Naive B cell (primary cell): ENCODE measurements around the gene INF2. TPM values are rescaled to one million over a fixed set of nuclear protein-coding genes. Genes with fewer than 3 reads are reported as not detected.
"Not testable (repeated sequence)": the region's sequence is repeated elsewhere in the genome, so short reads cannot be mapped to it uniquely, and the experiment has no call there.

Source experiments
- ATAC-seq, 2 donors: fragments of 150-1000 bp; cut with Tn5 transposase; 2 replicates each; pipeline ENCODE4 v1.10.0; 2021; ENCODE audit warnings: low read depth in 2 of 2, mild to moderate bottlenecking in 2 of 2, moderate library complexity in 2 of 2
- DNase-seq: peaks from one replicate; pipeline ENCODE4 v3.0.0; 2022
- H3K27ac Mint-ChIP-seq, 6 donors: one replicate each; pipeline ENCODE4 v1.8.0; 2020 to 2022; ENCODE audit warnings: mild to moderate bottlenecking in 6 of 6, mixed read lengths in 6 of 6, moderate library complexity in 5 of 6, inconsistent platforms in 2 of 6
- H3K27me3 Mint-ChIP-seq, 3 donors: one replicate each; pipeline ENCODE4 v1.8.0; 2021 to 2022; ENCODE audit warnings: mixed read lengths in 3 of 3, mild to moderate bottlenecking in 1 of 3
- H3K36me3 Mint-ChIP-seq, 2 donors: one replicate each; pipeline ENCODE4 v1.8.0; 2020 to 2022; ENCODE audit warnings: mixed read lengths in 2 of 2, inconsistent platforms in 1 of 2, mild to moderate bottlenecking in 1 of 2
- H3K4me1 Mint-ChIP-seq, 3 donors: one replicate each; pipeline ENCODE4 v1.8.0; 2020 to 2022; ENCODE audit warnings: mixed read lengths in 3 of 3, inconsistent platforms in 1 of 3, mild to moderate bottlenecking in 1 of 3, moderate library complexity in 1 of 3
- H3K4me3 Mint-ChIP-seq, 8 donors: one replicate each; pipeline ENCODE4 v1.8.0; 2020 to 2022; ENCODE audit warnings: mild to moderate bottlenecking in 8 of 8, mixed read lengths in 8 of 8, moderate library complexity in 8 of 8, inconsistent platforms in 2 of 8
- H3K9me3 Mint-ChIP-seq, 7 donors: one replicate each; pipeline ENCODE4 v1.8.0; 2020 to 2022; ENCODE audit warnings: mixed read lengths in 7 of 7, mild to moderate bottlenecking in 5 of 7, inconsistent platforms in 2 of 7, moderate library complexity in 1 of 7
- polyA plus RNA-seq, 6 donors: library from polyadenylated mRNA; unstranded; fragments of 300-500 nt; fragmentation: Illumina TruSeq; gene quantifications; one replicate each; pipeline ENCODE4 v1.2.3, GENCODE V29; 2021; ENCODE audit warnings: low read depth in 6 of 6

INF2 gene
- polyA plus RNA-seq, 6 donors from 2014 or later: 2.8 to 10.2 (median 5.5) TPM

DNA sequence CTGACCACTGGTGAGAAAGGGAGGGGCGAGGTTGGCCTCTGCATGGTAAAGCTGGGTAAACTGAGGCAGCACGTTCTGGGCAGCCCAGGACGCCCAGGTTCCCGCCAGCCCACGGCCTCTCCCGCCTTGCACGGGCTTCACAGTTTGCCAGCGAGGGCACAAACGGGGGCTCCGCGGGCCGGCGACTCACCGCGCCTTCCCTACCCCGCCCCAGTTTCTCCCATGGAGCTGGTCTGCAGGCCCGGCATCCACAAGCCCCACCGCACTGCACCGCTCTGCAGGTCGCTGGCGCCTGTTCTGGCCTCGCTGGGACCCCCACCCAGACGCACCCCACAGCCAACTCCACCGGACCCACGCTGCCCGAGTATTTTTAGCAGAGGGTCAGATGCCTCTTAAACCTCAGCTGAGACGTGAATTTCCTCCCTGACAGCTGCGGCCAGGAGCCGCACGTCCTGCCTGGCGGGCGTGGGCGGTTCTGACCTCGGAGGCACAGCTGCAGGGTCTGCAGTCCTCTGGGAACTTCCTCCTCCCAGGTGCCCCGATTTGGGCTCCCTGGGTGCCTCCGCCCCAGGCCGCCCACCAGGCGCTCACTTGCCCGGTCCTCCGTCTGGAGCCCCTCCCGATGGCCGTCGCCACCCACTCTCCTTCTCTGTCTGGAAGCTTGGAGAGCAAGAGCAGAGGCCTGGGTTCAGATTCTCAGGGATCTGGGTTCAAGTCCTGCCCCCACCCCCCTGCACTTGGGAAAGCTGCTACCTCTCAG is 29.5 kb upstream of the INF2 start:
- peak; percentile 64 for DNase-seq
- no peak for ATAC-seq
- Mint-ChIP-seq H3K4me3 (peak overlapping the region; percentile 70 to 91 (median 88)), H3K9me3 (no peaks in the 10 kb centered on the region), H3K36me3 (no peaks in the 10 kb centered on the region), H3K27ac (peak overlapping the region; percentile 96 to 100 (median 100)), H3K27me3 (no peaks in the 10 kb centered on the region), H3K4me1 (peaks cover 59 to 96% (median 88%) of the 10 kb centered on the region in 3 donors)

- H3K36me3 Mint-ChIP-seq: no peaks in the 10 kb centered on the region
- peaks cover 62 to 98% (median 90%) of the 10 kb centered on the region in 3 donors for H3K4me1 Mint-ChIP-seq
- H3K27me3 Mint-ChIP-seq: no peaks in the 10 kb centered on the region
- H3K9me3 Mint-ChIP-seq: no peaks in the 10 kb centered on the region
- H3K4me3 Mint-ChIP-seq: peak overlapping the region; percentile 70 to 91 (median 88)
- H3K27ac Mint-ChIP-seq: peak overlapping the region; percentile 96 to 100 (median 100)
- ATAC-seq (peak; percentile 37 to 46), DNase-seq (peak; percentile 93)
Measured at GRCh38 chr14:104660597-104660996, 28.8 kb upstream of the INF2 start.

GRCh38 chr14:104661086-104661485 is 28.3 kb upstream of the INF2 start:
- H3K4me3 Mint-ChIP-seq: peak overlapping the region; percentile 70 to 91 (median 87)

GRCh38 chr14:104661528-104662157 is 27.8 kb upstream of the INF2 start:
- not testable (repeated sequence) for H3K9me3 Mint-ChIP-seq, H3K36me3 Mint-ChIP-seq, H3K27me3 Mint-ChIP-seq
- ATAC-seq: peak; percentile 7 to 19
- H3K4me1 Mint-ChIP-seq: peaks cover 53 to 94% (median 90%) of the 10 kb centered on the region in 3 donors
- H3K27ac Mint-ChIP-seq: peak overlapping the region; percentile 96 to 100 (median 99)
- DNase-seq: peak; percentile 56
- H3K4me3 Mint-ChIP-seq: peak overlapping the region; percentile 23 to 91 (median 87)

More at GRCh38 chr14:104661086-104661485, 28.3 kb upstream of the INF2 start:
- DNase-seq (no peak), ATAC-seq (no peak)
- no peaks in the 10 kb centered on the region for H3K36me3 Mint-ChIP-seq
- H3K9me3 Mint-ChIP-seq: no peaks in the 10 kb centered on the region
- peak overlapping the region; percentile 96 to 100 (median 100) for H3K27ac Mint-ChIP-seq
- no peaks in the 10 kb centered on the region for H3K27me3 Mint-ChIP-seq
- H3K4me1 Mint-ChIP-seq: peaks cover 59 to 96% (median 90%) of the 10 kb centered on the region in 3 donors

DNA sequence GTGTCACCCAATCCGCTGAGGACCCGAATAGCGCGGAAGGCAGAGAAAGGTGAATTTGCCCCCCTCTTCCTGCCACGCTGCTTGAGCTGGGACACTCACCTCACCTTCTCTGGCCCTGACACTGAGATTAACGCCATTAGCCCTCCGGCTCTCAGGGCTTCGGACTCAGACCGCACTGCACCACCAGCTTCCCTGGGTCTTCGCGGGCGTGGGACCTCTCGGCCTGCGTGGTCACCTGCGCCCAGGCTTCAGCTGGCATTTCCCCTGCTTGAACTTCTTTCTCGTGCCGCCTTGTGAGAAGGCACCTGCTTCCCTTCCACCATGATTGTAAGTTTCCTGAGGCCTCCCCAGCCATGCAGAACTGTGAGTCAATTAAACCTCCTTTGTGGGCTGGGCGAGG is 26.9 kb upstream of the INF2 start:
- ATAC-seq, H3K9me3 Mint-ChIP-seq, H3K36me3 Mint-ChIP-seq, H3K27me3 Mint-ChIP-seq: not testable (repeated sequence)
- peak; percentile 34 for DNase-seq
- H3K27ac Mint-ChIP-seq: peak overlapping the region; percentile 81 to 100 (median 92)
- H3K4me1 Mint-ChIP-seq: peaks cover 51 to 86% (median 82%) of the 10 kb centered on the region in 3 donors
- peak overlapping the region in 7 of 8 donors; percentile 20 to 77 (median 51) for H3K4me3 Mint-ChIP-seq

- Mint-ChIP-seq H3K4me3 (peak overlapping the region in 5 of 8 donors; percentile 27 to 77 (median 35)), H3K9me3 (no peaks in the 10 kb centered on the region), H3K4me1 (peaks cover 37 to 70% (median 66%) of the 10 kb centered on the region in 3 donors), H3K27ac (peak overlapping the region in 4 of 6 donors; percentile 39 to 96 (median 70)), H3K36me3 (no peaks in the 10 kb centered on the region), H3K27me3 (no peaks in the 10 kb centered on the region)
- DNase-seq (no peak), ATAC-seq (no peak)
Measured at GRCh38 chr14:104664107-104664506, 25.3 kb upstream of the INF2 start.

- peaks cover 38 to 65% (median 61%) of the 10 kb centered on the region in 3 donors for H3K4me1 Mint-ChIP-seq
- H3K27ac Mint-ChIP-seq: peak overlapping the region; percentile 20 to 96 (median 94)
- peak overlapping the region in 6 of 8 donors; percentile 26 to 88 (median 50) for H3K4me3 Mint-ChIP-seq
- H3K27me3 Mint-ChIP-seq: no peaks in the 10 kb centered on the region
- ATAC-seq (no peak), DNase-seq (no peak)
- no peaks in the 10 kb centered on the region for H3K36me3 Mint-ChIP-seq
- no peaks in the 10 kb centered on the region for H3K9me3 Mint-ChIP-seq
Measured at GRCh38 chr14:104664588-104664987, 24.8 kb upstream of the INF2 start.

DNA sequence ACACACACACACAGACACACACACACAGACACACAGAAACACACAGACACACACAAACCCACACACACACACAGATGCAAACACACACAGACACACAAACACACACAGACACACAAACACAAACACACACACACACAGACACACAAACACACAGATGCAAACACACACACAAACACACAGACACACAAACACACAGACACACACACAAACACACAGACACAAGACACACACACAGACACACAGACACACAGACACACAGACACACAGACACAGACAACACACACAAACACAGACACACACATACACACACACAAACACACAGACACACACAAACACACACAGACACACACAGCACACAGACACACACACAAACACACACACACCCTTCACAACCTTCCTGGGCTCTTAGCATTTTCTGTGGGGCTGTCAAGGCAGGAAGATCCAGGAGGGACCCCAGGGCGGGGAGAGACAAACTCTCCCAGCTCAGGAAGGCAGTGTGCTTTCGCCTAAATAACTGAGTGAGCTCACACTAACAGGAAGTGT is 24.2 kb upstream of the INF2 start:
- H3K9me3 Mint-ChIP-seq: no peaks in the 10 kb centered on the region
- H3K4me1 Mint-ChIP-seq: peaks cover 40 to 65% (median 55%) of the 10 kb centered on the region in 3 donors
- H3K27me3 Mint-ChIP-seq: no peaks in the 10 kb centered on the region
- H3K27ac Mint-ChIP-seq: peak overlapping the region; percentile 92 to 96 (median 95)
- no peak for DNase-seq
- peak; percentile 3 for ATAC-seq
- no peaks in the 10 kb centered on the region for H3K36me3 Mint-ChIP-seq
- H3K4me3 Mint-ChIP-seq: peak overlapping the region in 7 of 8 donors; percentile 64 to 88 (median 74)

DNA sequence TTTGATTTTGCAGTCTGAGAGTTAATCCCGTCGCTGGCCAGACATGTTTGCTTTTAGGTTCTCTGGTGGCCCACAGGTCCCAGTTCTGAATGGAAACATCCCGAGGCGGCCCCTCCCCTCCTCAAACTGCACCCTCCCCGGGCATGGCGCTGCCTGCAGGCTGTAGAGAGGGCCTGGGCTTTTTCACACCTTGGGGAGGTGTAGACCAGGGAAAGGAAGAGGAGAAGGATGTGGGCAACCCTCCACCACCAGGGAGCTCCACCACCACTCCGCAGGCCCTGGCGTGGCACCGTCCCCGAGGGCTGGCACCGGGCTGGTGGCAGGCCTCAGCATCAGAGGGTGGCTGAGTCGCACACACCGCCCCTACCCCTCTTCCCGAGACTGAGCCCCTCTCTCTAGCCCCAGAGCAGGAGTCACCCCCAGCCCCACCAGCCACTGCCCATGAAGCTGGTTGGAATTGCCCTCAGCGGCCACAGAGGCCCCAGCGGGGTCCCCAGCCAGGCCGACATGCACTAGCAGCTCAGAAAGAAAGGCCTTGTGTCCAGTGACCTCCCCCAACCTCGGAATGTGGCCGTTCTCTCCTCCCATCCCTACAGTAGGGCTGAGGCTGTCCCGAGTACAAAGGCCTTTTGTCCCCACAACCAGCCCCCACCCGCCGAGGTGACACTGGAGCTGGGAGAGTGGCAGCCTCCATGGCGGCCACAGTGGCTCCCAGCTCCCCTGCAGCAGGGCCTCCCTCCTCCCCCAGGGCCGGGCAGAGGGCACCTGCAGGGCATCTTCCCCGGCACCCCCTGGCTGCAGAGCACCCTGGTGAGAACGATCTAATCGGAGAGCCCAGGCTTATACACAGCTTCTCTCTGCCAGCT is 23.5 kb upstream of the INF2 start:
- Mint-ChIP-seq H3K27me3 (no peaks in the 10 kb centered on the region), H3K4me1 (peaks cover 33 to 59% (median 48%) of the 10 kb centered on the region in 3 donors), H3K36me3 (no peaks in the 10 kb centered on the region), H3K27ac (peak overlapping the region in 5 of 6 donors; percentile 92 to 96 (median 95)), H3K4me3 (peak overlapping the region in 7 of 8 donors; percentile 64 to 88 (median 74)), H3K9me3 (no peaks in the 10 kb centered on the region)
- DNase-seq (no peak), ATAC-seq (peak; percentile 42 to 55)

GRCh38 chr14:104666523-104666895 is 22.9 kb upstream of the INF2 start:
- DNase-seq, ATAC-seq, H3K27me3 Mint-ChIP-seq, H3K36me3 Mint-ChIP-seq, H3K9me3 Mint-ChIP-seq: not testable (repeated sequence)
- Mint-ChIP-seq H3K4me3 (peak overlapping the region in 2 of 8 donors; percentile 28 to 35), H3K4me1 (peaks cover 29 to 53% (median 42%) of the 10 kb centered on the region in 3 donors), H3K27ac (peak overlapping the region in 3 of 6 donors; percentile 7 to 96 (median 70))

DNA sequence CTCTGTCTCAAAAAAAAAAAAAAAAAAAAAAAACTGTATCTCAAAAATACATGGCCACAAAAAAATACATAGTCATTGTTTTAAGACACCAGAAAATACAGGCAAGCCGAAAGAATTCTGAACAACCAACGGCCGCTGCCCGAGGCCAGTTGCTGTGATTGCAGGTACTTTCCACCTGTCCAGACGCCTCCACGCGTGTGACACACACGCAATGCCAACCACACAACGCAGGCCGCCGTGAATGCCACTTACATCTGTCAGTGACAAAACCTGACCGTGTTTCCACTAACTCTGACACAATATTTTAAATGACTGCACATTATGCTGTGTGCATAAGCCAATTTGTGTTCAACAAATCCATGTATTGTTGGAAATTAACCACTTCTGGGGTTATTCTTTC is 22.4 kb upstream of the INF2 start:
- no peak for ATAC-seq
- Mint-ChIP-seq H3K4me3 (peak overlapping the region in 1 of 8 donors; percentile 28), H3K27ac (no peak overlapping the region)

GRCh38 chr14:104669697-104670096 is 19.7 kb upstream of the INF2 start:
- H3K27ac Mint-ChIP-seq: no peak overlapping the region
- H3K4me1 Mint-ChIP-seq: peaks cover 22 to 28% (median 26%) of the 10 kb centered on the region in 3 donors
- H3K27me3 Mint-ChIP-seq: no peaks in the 10 kb centered on the region
- ATAC-seq (no peak), DNase-seq (no peak)
- H3K4me3 Mint-ChIP-seq: no peak overlapping the region
- H3K9me3 Mint-ChIP-seq: peaks cover 1 to 11% (median 6%) of the 10 kb centered on the region in 7 donors
- H3K36me3 Mint-ChIP-seq: no peaks in the 10 kb centered on the region

More for the DNA sequence above, 22.4 kb upstream of the INF2 start:
- Mint-ChIP-seq H3K27me3 (no peaks in the 10 kb centered on the region), H3K4me1 (peaks cover 29 to 48% (median 37%) of the 10 kb centered on the region in 3 donors), H3K9me3 (peaks cover 0 to 2% (median 0%) of the 10 kb centered on the region in 7 donors), H3K36me3 (no peaks in the 10 kb centered on the region)
- DNase-seq: no peak
